Mucosa of descending colon (tissue), 3 donors: ENCODE results near the gene ZBTB43. TPM values are rescaled to one million over a fixed set of nuclear protein-coding genes. Genes with fewer than 3 reads are reported as not detected.

Experiments used
- ATAC-seq: fragments of 200-7000 bp; cut with Tn5 transposase; one replicate; pipeline ENCODE4 v1.9.1; 2020; ENCODE audit warnings: mild to moderate bottlenecking, moderate library complexity
- DNase-seq, 3 donors: peaks; one replicate each; pipeline ENCODE4 v3.0.0-alpha.2; 2020
- H3K36me3 ChIP-seq: fragments of 200-600 bp; one replicate; pipeline ENCODE4 v1.8.0; 2021; ENCODE audit warnings: low read depth, mild to moderate bottlenecking
- H3K4me1 ChIP-seq: fragments of 200-600 bp; one replicate; pipeline ENCODE4 v1.8.0; 2021; ENCODE audit warnings: low read depth, mild to moderate bottlenecking
- H3K4me3 ChIP-seq: fragments of 200-600 bp; one replicate; pipeline ENCODE4 v1.8.0; 2021; ENCODE audit warnings: mild to moderate bottlenecking
- H3K9me3 ChIP-seq: fragments of 200-600 bp; one replicate; pipeline ENCODE4 v1.8.0; 2021; ENCODE audit warnings: mild to moderate bottlenecking
- intact Hi-C, 2 donors: fragments of 100-400 bp; cut with DNase I in 1 of 2; cut with micrococcal nuclease in 1 of 2; formaldehyde crosslinking; loops; one replicate each; pipeline versions ENCODE4 v1.11.0 to v1.11.1; 2022; cut with DNase I, micrococcal nuclease
- total RNA-seq, 3 donors: library from RNA; stranded (reverse); fragmentation: NEBNext Ultra II Directional in 2 of 3; extraction: Animal tissue kit (Norgen Biotek cat#: 25700) in 2 of 3; gene quantifications; one replicate each; pipeline versions ENCODE4 v1.2.1 to v1.2.4, GENCODE V29; 2021 to 2023
- TF ChIP-seq, protein P1 (sequence below): fragments of 200-600 bp; IDR thresholded peaks from one replicate; pipeline ENCODE4 v1.8.0; 2022; ENCODE audit warnings: antibody characterized with exemption, mild to moderate bottlenecking
- donor health status: DM: no; HTN: no; CAD: no; lungs with moderate emphysema.
- donor health status: DM: no; HTN: no; CAD: no.
- donor health status: DM: no; HTN: yes; CAD: no.

The ZBTB43 gene
- total RNA-seq, 3 donors from 2014 or later = 18.8 to 24.0 (median 21.7) TPM

- no peak for ATAC-seq
- no peaks in the 10 kb centered on the region for H3K9me3 ChIP-seq
- TF ChIP-seq, protein P1, sequence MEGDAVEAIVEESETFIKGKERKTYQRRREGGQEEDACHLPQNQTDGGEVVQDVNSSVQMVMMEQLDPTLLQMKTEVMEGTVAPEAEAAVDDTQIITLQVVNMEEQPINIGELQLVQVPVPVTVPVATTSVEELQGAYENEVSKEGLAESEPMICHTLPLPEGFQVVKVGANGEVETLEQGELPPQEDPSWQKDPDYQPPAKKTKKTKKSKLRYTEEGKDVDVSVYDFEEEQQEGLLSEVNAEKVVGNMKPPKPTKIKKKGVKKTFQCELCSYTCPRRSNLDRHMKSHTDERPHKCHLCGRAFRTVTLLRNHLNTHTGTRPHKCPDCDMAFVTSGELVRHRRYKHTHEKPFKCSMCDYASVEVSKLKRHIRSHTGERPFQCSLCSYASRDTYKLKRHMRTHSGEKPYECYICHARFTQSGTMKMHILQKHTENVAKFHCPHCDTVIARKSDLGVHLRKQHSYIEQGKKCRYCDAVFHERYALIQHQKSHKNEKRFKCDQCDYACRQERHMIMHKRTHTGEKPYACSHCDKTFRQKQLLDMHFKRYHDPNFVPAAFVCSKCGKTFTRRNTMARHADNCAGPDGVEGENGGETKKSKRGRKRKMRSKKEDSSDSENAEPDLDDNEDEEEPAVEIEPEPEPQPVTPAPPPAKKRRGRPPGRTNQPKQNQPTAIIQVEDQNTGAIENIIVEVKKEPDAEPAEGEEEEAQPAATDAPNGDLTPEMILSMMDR = no peak
- intact Hi-C loops = no loop called here
- no peak overlapping the region for H3K4me3 ChIP-seq
- no peaks in the 10 kb centered on the region for H3K36me3 ChIP-seq
- H3K4me1 ChIP-seq = no peaks in the 10 kb centered on the region
- no peak for DNase-seq
These were observed 11.0 kb upstream of the ZBTB43 start for GRCh38 chr9:126793686-126794417.

DNA sequence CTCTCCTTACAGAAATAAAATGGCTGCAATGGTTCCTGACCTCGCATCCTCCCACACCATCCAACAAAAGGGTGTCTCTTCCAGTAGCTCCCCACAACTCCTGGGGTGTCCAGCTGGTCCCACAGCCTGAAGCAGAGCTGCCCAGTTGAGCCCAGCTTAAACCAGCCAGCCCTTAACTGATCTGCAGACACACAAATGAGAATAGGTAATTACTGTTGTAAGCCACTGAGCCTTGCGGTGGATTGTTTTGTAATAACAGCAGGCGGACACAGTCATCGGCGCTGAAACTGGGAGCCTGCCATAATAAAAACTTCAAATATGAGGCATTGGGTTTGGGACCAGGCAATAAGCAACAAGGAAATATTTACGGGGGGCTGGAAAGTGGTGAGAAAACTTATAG is 10.4 kb upstream of the ZBTB43 start:
- DNase-seq (no peak), ATAC-seq (no peak)
- Histone ChIP-seq H3K4me1 (no peaks in the 10 kb centered on the region), H3K36me3 (no peaks in the 10 kb centered on the region), H3K9me3 (no peaks in the 10 kb centered on the region), H3K4me3 (no peak overlapping the region)
- intact Hi-C loops = no loop called here
- TF ChIP-seq, protein P1 = no peak

DNA sequence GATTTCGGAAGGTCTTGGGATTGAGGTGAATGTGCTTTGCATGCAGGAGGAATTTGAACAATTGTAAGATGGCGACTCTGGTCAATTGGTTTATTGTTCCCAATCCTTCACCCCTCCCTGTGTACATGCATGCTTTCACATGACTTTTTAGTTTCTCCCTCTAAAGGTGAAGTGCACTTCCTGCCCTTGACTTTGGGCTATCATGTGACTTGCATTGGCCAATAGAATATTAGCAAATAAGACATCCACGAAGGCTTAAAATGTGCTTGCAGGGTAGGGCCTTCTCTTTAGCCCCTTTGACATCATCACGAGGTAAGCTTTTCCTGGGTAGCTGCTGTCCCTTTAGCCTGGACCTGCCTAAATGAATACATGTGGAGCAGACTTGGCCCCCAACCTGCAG is 8.1 kb upstream of the ZBTB43 start:
- Histone ChIP-seq H3K9me3 (no peaks in the 10 kb centered on the region), H3K4me3 (no peak overlapping the region), H3K4me1 (no peaks in the 10 kb centered on the region), H3K36me3 (no peaks in the 10 kb centered on the region)
- intact Hi-C loops = no loop called here
- DNase-seq (no peak), ATAC-seq (no peak)
- TF ChIP-seq, protein P1 = no peak

- ATAC-seq (no peak), DNase-seq (no peak)
- Histone ChIP-seq H3K9me3 (no peaks in the 10 kb centered on the region), H3K4me3 (no peak overlapping the region), H3K4me1 (no peaks in the 10 kb centered on the region), H3K36me3 (no peaks in the 10 kb centered on the region)
- intact Hi-C loops = no loop called here
- TF ChIP-seq, protein P1 = no peak
These were observed 6.9 kb upstream of the ZBTB43 start for GRCh38 chr9:126797903-126798302.

- TF ChIP-seq, protein P1 = no peak
- Histone ChIP-seq H3K4me1 (no peaks in the 10 kb centered on the region), H3K4me3 (no peak overlapping the region), H3K9me3 (no peaks in the 10 kb centered on the region), H3K36me3 (no peaks in the 10 kb centered on the region)
- DNase-seq (no peak), ATAC-seq (no peak)
- intact Hi-C loops = no loop called here
These were observed 5.8 kb upstream of the ZBTB43 start for GRCh38 chr9:126799034-126799433.
